K562 (cell line): ENCODE measurements around the gene ZNF705A. TPM values are rescaled to one million over a fixed set of nuclear protein-coding genes. Genes with fewer than 3 reads are reported as not detected.
"Not testable (repeated sequence)": the region's sequence is repeated elsewhere in the genome, so short reads cannot be mapped to it uniquely, and the experiment has no call there.

Source experiments
- ATAC-seq: fragments of 200-7000 bp; cut with Tn5 transposase; 3 replicates; pipeline ENCODE4 v1.9.1; 2020; ENCODE audit warnings: moderate library complexity
- BruUV-seq: library from RNA; stranded (reverse); fragments of 400-500 nt; replicated peaks from 2 replicates; lab custom pipeline; 2021; lab: Mats Ljungman, UMichigan
- CTCF ChIA-PET: fragments of 300-600 bp; formaldehyde crosslinking; extraction: SDS; loops from one replicate; lab custom pipeline; 2021; ENCODE audit warnings: low intra/inter-chr PET ratio; lab: Yijun Ruan, JAX
- POLR2A ChIA-PET: fragments of 300-600, 350-650 bp; sonication (Branson Sonifier 250); formaldehyde crosslinking; extraction: SDS; loops from one replicate; lab custom pipeline; 2021; ENCODE audit warnings: antibody characterized with exemption, inconsistent platforms; lab: Yijun Ruan, JAX
- DNase-seq, 4 experiments: peaks; one replicate each; pipeline versions ENCODE4 v3.0.0 to v3.0.0-alpha.2; 2011 to 2018; ENCODE audit warnings: low spot score in 3 of 4, mixed read lengths in 3 of 4; ENCODE audit errors: extremely low read depth in 1 of 4
- FAIRE-seq: peaks from 2 replicates; lab custom pipeline; 2011; peaks lifted over from hg19 to GRCh38; lab: Jason Lieb, UNC
- H2AFZ ChIP-seq: 2 replicates; pipeline ENCODE4 v1.6.0; 2011; ENCODE audit warnings: low read depth, low read length, control low read depth, inconsistent platforms
- H3K27ac ChIP-seq: fragments of 200-600 bp; 3 replicates; pipeline ENCODE4 v1.8.0; 2011; ENCODE audit warnings: low read depth, mild to moderate bottlenecking, control low read depth, inconsistent platforms, low read length, moderate library complexity, mixed read lengths; ENCODE audit errors: extremely low read depth
- H3K27me3 ChIP-seq, 2 experiments: fragments of 300-600 bp in 1 of 2; 2 replicates in 1 of 2; 3 replicates in 1 of 2; pipeline versions ENCODE4 v1.6.0 to v1.8.0; 2011; ENCODE audit warnings: inconsistent platforms in 2 of 2, low read length in 2 of 2, mild to moderate bottlenecking in 1 of 2, mixed read lengths in 1 of 2, moderate library complexity in 1 of 2; ENCODE audit not compliant: control insufficient read depth in 2 of 2, insufficient read depth in 2 of 2
- H3K36me3 ChIP-seq: fragments of 300-600 bp; 3 replicates; pipeline ENCODE4 v1.8.0; 2011; ENCODE audit warnings: mild to moderate bottlenecking, low read length, inconsistent platforms; ENCODE audit not compliant: control insufficient read depth, insufficient read depth
- H3K4me1 ChIP-seq, 2 experiments: fragments of 200-600 bp in 1 of 2; replicated peaks in 1 of 2; 2 replicates in 1 of 2; 3 replicates in 1 of 2; pipeline versions ENCODE4 v1.5.1 to v1.8.0; 2011; ENCODE audit warnings: inconsistent platforms in 2 of 2, low read length in 2 of 2, mild to moderate bottlenecking in 1 of 2, mixed read lengths in 1 of 2, moderate library complexity in 1 of 2; ENCODE audit not compliant: control insufficient read depth in 2 of 2, insufficient read depth in 2 of 2
- H3K4me2 ChIP-seq: 2 replicates; pipeline ENCODE4 v1.6.1; 2011; ENCODE audit warnings: low read length, control low read depth, inconsistent platforms, mixed read lengths; ENCODE audit not compliant: insufficient read depth
- H3K4me3 ChIP-seq: fragments of 200-600 bp; sonication (generic), shearing (Covaris generic); 2 replicates; pipeline ENCODE4 v1.5.1; 2016; ENCODE audit warnings: control low read depth, inconsistent platforms
- H3K79me2 ChIP-seq: fragments of 200-600 bp; 3 replicates; pipeline ENCODE4 v1.8.0; 2011; ENCODE audit warnings: low read length, inconsistent platforms; ENCODE audit not compliant: control insufficient read depth, insufficient read depth
- H3K9ac ChIP-seq, 2 experiments: 2 replicates each; pipeline versions ENCODE4 v1.6.0 to v1.6.1; 2011; ENCODE audit warnings: low read depth in 2 of 2, low read length in 2 of 2, control low read depth in 1 of 2, inconsistent platforms in 1 of 2, mild to moderate bottlenecking in 1 of 2, mixed read lengths in 1 of 2; ENCODE audit not compliant: insufficient read depth in 1 of 2
- H3K9me1 ChIP-seq: one replicate; pipeline ENCODE4 v1.6.0; 2011; ENCODE audit warnings: inconsistent platforms, mild to moderate bottlenecking, low read length, moderate library complexity; ENCODE audit not compliant: control insufficient read depth, insufficient read depth
- H3K9me3 ChIP-seq: replicated peaks from 2 replicates; pipeline ENCODE4 v1.5.1; 2011; ENCODE audit warnings: low read depth, low read length, inconsistent platforms; ENCODE audit not compliant: control insufficient read depth, insufficient read depth
- H4K20me1 ChIP-seq: replicated peaks from 2 replicates; pipeline ENCODE4 v1.6.1; 2011; ENCODE audit warnings: low read length, inconsistent platforms, mixed read lengths; ENCODE audit not compliant: control insufficient read depth, insufficient read depth
- ATF3 ChIP-seq, 2 experiments: fragments of 450-650 bp in 1 of 2; sonication (generic) in 1 of 2; formaldehyde crosslinking in 1 of 2; IDR thresholded peaks in 1 of 2; conservative IDR thresholded peaks in 1 of 2; 2 replicates each; pipeline versions ENCODE4 v1.6.1 to v1.8.1; 2016 to 2023; ENCODE audit warnings: mild to moderate bottlenecking in 2 of 2, moderate library complexity in 2 of 2, inconsistent platforms in 1 of 2, missing genetic modification reagents in 1 of 2
- ATF4 ChIP-seq: fragments of 450-650 bp; formaldehyde crosslinking; IDR thresholded peaks from 2 replicates; pipeline ENCODE4 v1.4.0; 2022; ENCODE audit warnings: mild to moderate bottlenecking, moderate library complexity
- ATF7 ChIP-seq: fragments of 450-650 bp; IDR thresholded peaks from 2 replicates; pipeline ENCODE4 v1.7.1; 2014; ENCODE audit warnings: mild to moderate bottlenecking, moderate library complexity
- CEBPG ChIP-seq, 3 experiments: fragments of 200-800 bp in 1 of 3; sonication (Bioruptor generic) in 1 of 3; sonication (generic) in 1 of 3; formaldehyde crosslinking in 1 of 3; IDR thresholded peaks in 2 of 3; conservative IDR thresholded peaks in 1 of 3; 2 replicates each; pipeline versions ENCODE4 v1.6.1 to v1.8.0; 2016 to 2022; ENCODE audit warnings: missing compliant biosample characterization in 2 of 3, missing genetic modification characterization in 2 of 3, mild to moderate bottlenecking in 1 of 3, missing genetic modification reagents in 1 of 3
- CTBP1 ChIP-seq: fragments of 450-650 bp; IDR thresholded peaks from 2 replicates; pipeline ENCODE4 v1.6.1; 2016; ENCODE audit warnings: borderline replicate concordance
- L3MBTL2 ChIP-seq: fragments of 450-650 bp; IDR thresholded peaks from 2 replicates; pipeline ENCODE4 v1.6.1; 2016; ENCODE audit warnings: mild to moderate bottlenecking, moderate library complexity
- NR2C1 ChIP-seq, 2 experiments: fragments of 450-650 bp; IDR thresholded peaks; 2 replicates each; pipeline ENCODE4 v1.6.1; 2017; ENCODE audit warnings: mild to moderate bottlenecking in 2 of 2, antibody characterized with exemption in 1 of 2, inconsistent platforms in 1 of 2, missing compliant biosample characterization in 1 of 2, missing genetic modification characterization in 1 of 2
- TRIM24 ChIP-seq, 2 experiments: fragments of 450-650 bp; IDR thresholded peaks; 2 replicates each; pipeline ENCODE4 v1.6.1; 2016
- ZNF175 ChIP-seq: fragments of 200-800 bp; sonication (Bioruptor generic); IDR thresholded peaks from 2 replicates; pipeline ENCODE4 v1.6.1; 2016; ENCODE audit warnings: low read depth, mild to moderate bottlenecking, missing genetic modification characterization, missing compliant biosample characterization
- whole genome bisulfite sequencing: fragments of 100-300 bp; shearing (Covaris generic); methylation state at CpG from one replicate; pipeline ENCODE4 v1.1.6; 2016; ENCODE audit warnings: low coverage, mixed read lengths; ENCODE audit not compliant: insufficient coverage; ENCODE audit errors: missing lambda C conversion rate; 5-methylcytosine and 5-hydroxymethylcytosine counted together
- in situ Hi-C: fragments of 300-500 bp; cut with MboI; formaldehyde crosslinking; loops from 4 replicates; pipeline ENCODE4 v1.15.0; 2018; ENCODE audit warnings: inconsistent platforms, mixed read lengths
- intact Hi-C: fragments of 100-400 bp; cut with micrococcal nuclease; formaldehyde crosslinking; loops from 2 replicates; pipeline ENCODE4 v1.14.2; 2022
- polyA plus RNA-seq, 8 experiments: library from polyadenylated mRNA; depleted of rRNA in 4 of 8; stranded (reverse) in 5 of 8; unstranded in 3 of 8; fragments of >200 nt; fragmentation: Nextera tagmentation in 2 of 8; fragmentation: Illumina TruSeq in 1 of 8; extraction: Ambion mirVana in 2 of 8; extraction: Trizol in 1 of 8; gene quantifications; 2 replicates each; pipeline versions ENCODE4 v1.2.1 to v1.2.3, GENCODE V29; 2011 to 2014; ENCODE audit warnings: inconsistent platforms in 1 of 8, missing spikeins in 1 of 8
- total RNA-seq, 7 experiments: library from RNA; depleted of rRNA in 6 of 7; stranded (reverse); fragments of >200 nt in 6 of 7; fragmentation: Illumina TruSeq in 2 of 7; extraction: Trizol in 2 of 7; gene quantifications; 2 replicates each; pipeline versions ENCODE4 v1.2.1 to v1.2.3, GENCODE V29; 2011 to 2021; ENCODE audit warnings: low replicate concordance in 1 of 7

The ZNF705A gene
- total and polyA plus RNA-seq, 9 of the 15 experiments (the other 6 are each of a cell fraction or from before 2014, with no cell fraction given), result not detected

GRCh38 chr12:8197685-8198308 lies 41.0 kb downstream of the ZNF705A start:
- FAIRE-seq; POLR2A ChIA-PET; BruUV-seq; H4K20me1 ChIP-seq; H3K4me3 ChIP-seq; intact Hi-C loops; in situ Hi-C loops; DNase-seq; H3K27me3 ChIP-seq; H2AFZ ChIP-seq; H3K9ac ChIP-seq; H3K36me3 ChIP-seq; H3K4me1 ChIP-seq; H3K79me2 ChIP-seq; H3K27ac ChIP-seq; H3K9me1 ChIP-seq; H3K9me3 ChIP-seq; CTCF ChIA-PET; H3K4me2 ChIP-seq; ATAC-seq; TF ChIP-seq ATF3 (CRISPR knock-in tag; conservative IDR thresholded peaks at IDR 0.05); NR2C1 (IDR thresholded peaks at IDR 0.05): not testable (repeated sequence)
- WGBS, result 13% methylated on average over 1 of the region's 1 CpG
- TF ChIP-seq TRIM24 (IDR thresholded peaks at IDR 0.05) (peak in 1 of 2 experiments; percentile 39; a peak in 2 of 4 replicates), ATF3 (IDR thresholded peaks at IDR 0.05) (peak; percentile 71; the same call in 1 of the 2 replicates), NR2C1 (tag; IDR thresholded peaks at IDR 0.05) (0 out of 2 replicates have a peak, but pooled peaks have one; percentile 13), ATF7 (peak; percentile 60; the same call in 1 of the 2 replicates), ZNF175 (CRISPR knock-in tag) (0 out of 2 replicates have a peak, but pooled peaks have one; percentile 32), CEBPG (CRISPR knock-in tag; IDR thresholded peaks at IDR 0.05) (peak; percentile 87), CEBPG (tag; conservative IDR thresholded peaks at IDR 0.05 in 1 of 2, IDR thresholded peaks at IDR 0.05 in 1 of 2) (peak in 1 of 2 experiments; percentile 86; a peak in 2 of 4 replicates), ATF4 (CRISPR knock-in tag) (0 out of 2 replicates have a peak, but pooled peaks have one; percentile 26), L3MBTL2 (0 out of 2 replicates have a peak, but pooled peaks have one; percentile 33), CTBP1 (0 out of 2 replicates have a peak, but pooled peaks have one; percentile 20)
